Spleen (tissue), 11 donors: Measurements from ENCODE around the gene PPHLN1. TPM values are rescaled to one million over a fixed set of nuclear protein-coding genes. Genes with fewer than 3 reads are reported as not detected.

Experiments used
- DNase-seq: peaks from one replicate; pipeline ENCODE4 v3.0.0-alpha.2; 2020
- H3K27ac ChIP-seq, 8 donors: fragments of 200-600 bp; sonication (generic) in 7 of 8; 1 replicate in 4 of 8; 2 replicates in 4 of 8; pipeline versions ENCODE4 v1.5.0 to v1.8.0; 2016 to 2021; ENCODE audit warnings: inconsistent platforms in 4 of 8, mild to moderate bottlenecking in 4 of 8, moderate library complexity in 1 of 8
- H3K27me3 ChIP-seq, 7 donors: fragments of 200-600 bp; sonication (generic) in 6 of 7; replicated peaks in 1 of 7; 1 replicate in 4 of 7; 2 replicates in 3 of 7; pipeline versions ENCODE4 v1.5.0 to v1.8.0; 2016 to 2021; ENCODE audit warnings: inconsistent platforms in 3 of 7, mild to moderate bottlenecking in 1 of 7
- H3K36me3 ChIP-seq, 6 donors: fragments of 200-600 bp; sonication (generic) in 5 of 6; 1 replicate in 4 of 6; 2 replicates in 2 of 6; pipeline versions ENCODE4 v1.5.0 to v1.8.0; 2016 to 2021; ENCODE audit warnings: inconsistent platforms in 2 of 6
- H3K4me1 ChIP-seq, 6 donors: fragments of 200-600 bp; sonication (generic) in 5 of 6; 1 replicate in 3 of 6; 2 replicates in 3 of 6; pipeline versions ENCODE4 v1.5.0 to v1.8.0; 2016 to 2021; ENCODE audit warnings: inconsistent platforms in 3 of 6
- H3K4me3 ChIP-seq, 8 donors: fragments of 200-600 bp; sonication (generic) in 7 of 8; 1 replicate in 4 of 8; 2 replicates in 4 of 8; pipeline versions ENCODE4 v1.5.0 to v1.8.0; 2016 to 2021; ENCODE audit warnings: inconsistent platforms in 4 of 8, mild to moderate bottlenecking in 4 of 8, moderate library complexity in 2 of 8
- H3K9me3 ChIP-seq, 8 donors: fragments of 200-600 bp; sonication (generic) in 7 of 8; 1 replicate in 4 of 8; 2 replicates in 4 of 8; pipeline versions ENCODE4 v1.5.0 to v1.8.0; 2016 to 2021; ENCODE audit warnings: inconsistent platforms in 4 of 8
- CTCF ChIP-seq, 11 experiments: fragments of 200-600 bp in 7 of 11; fragments of 450-650 bp in 4 of 11; sonication (generic) in 4 of 11; IDR thresholded peaks in 8 of 11; conservative IDR thresholded peaks in 3 of 11; 1 replicate in 7 of 11; 2 replicates in 4 of 11; pipeline versions ENCODE4 v1.4.0 to v1.8.0; 2016 to 2021; ENCODE audit warnings: antibody characterized with exemption in 11 of 11, inconsistent platforms in 4 of 11, mild to moderate bottlenecking in 1 of 11
- POLR2A ChIP-seq, 3 donors: fragments of 450-650 bp; IDR thresholded peaks; one replicate each; pipeline ENCODE4 v1.5.1; 2017; ENCODE audit warnings: antibody characterized with exemption in 3 of 3, mild to moderate bottlenecking in 1 of 3
- POLR2AphosphoS5 ChIP-seq, 3 donors: sonication (generic); formaldehyde crosslinking; IDR thresholded peaks; one replicate each; pipeline ENCODE4 v1.5.1; 2017; ENCODE audit warnings: antibody characterized with exemption in 3 of 3
- WGBS, 5 donors: extraction: QIAGEN DNeasy Blood & Tissue Kit in 3 of 5; methylation state at CpG; one replicate each; pipeline versions ENCODE4 v1.1.5 to v1.1.7; 2013 to 2018; 5-methylcytosine and 5-hydroxymethylcytosine counted together
- intact Hi-C: fragments of 100-400 bp; cut with DNase I; formaldehyde crosslinking; loops from one replicate; pipeline ENCODE4 v1.15.0; 2023; ENCODE audit warnings: low total_unique reads
- polyA plus RNA-seq, 3 donors: library from polyadenylated mRNA; stranded (reverse); fragments of 200-250 nt; gene quantifications; one replicate each; pipeline ENCODE4 v1.2.1, GENCODE V29; 2013
- total RNA-seq, 7 donors: library from RNA; depleted of rRNA in 3 of 7; stranded (reverse); fragments of >200 nt in 3 of 7; fragmentation: NEBNext Ultra II Directional in 4 of 7; extraction: Animal tissue kit (Norgen Biotek cat#: 25700) in 4 of 7; gene quantifications; one replicate each; pipeline versions ENCODE4 v1.1.0 to v1.2.1, GENCODE V29; 2016 to 2021
- donor health status: healthy with polysubstance abuse.
- donor health status: DM: no; HTN: no; CAD: no; lungs with moderate emphysema.
- donor health status: DM: no; HTN: no; CAD: no.
- donor health status: Bipolar disorder and iron deficiency.
- donor health status: healthy.
- donor health status: DM: no; HTN: no; CAD: no.
- donor health status: DM: yes; HTN: yes; CAD: no.

PPHLN1 gene
- total and polyA plus RNA-seq, 10 donors: 39.6 to 103 (median 65.2) TPM

GRCh38 chr12:42336286-42336685 is 10.3 kb downstream of the PPHLN1 start:
- intact Hi-C loops: no loop called here
- DNase-seq: no peak
- 34 to 92% (median 86%) methylated on average over 1 of the region's 1 CpG for WGBS, 5 donors
- Histone ChIP-seq H3K27me3 (no peaks in the 10 kb centered on the region), H3K4me1 (peaks cover 4 to 78% (median 44%) of the 10 kb centered on the region in 6 donors), H3K27ac (no peak overlapping the region), H3K4me3 (no peak overlapping the region), H3K9me3 (no peaks in the 10 kb centered on the region), H3K36me3 (peaks cover 0 to 49% (median 19%) of the 10 kb centered on the region in 6 donors)
- TF ChIP-seq POLR2AphosphoS5 (IDR thresholded peaks at IDR 0.05): no peak
- TF ChIP-seq CTCF (IDR thresholded peaks at IDR 0.05 in 8 of 11, conservative IDR thresholded peaks at IDR 0.05 in 3 of 11): no peak
- no peak for TF ChIP-seq POLR2A (IDR thresholded peaks at IDR 0.05)

- H3K36me3 ChIP-seq: peaks cover 0 to 64% (median 19%) of the 10 kb centered on the region in 6 donors
- H3K27ac ChIP-seq: no peak overlapping the region
- no peak overlapping the region for H3K4me3 ChIP-seq
- 64 to 79% (median 70%) methylated on average over 2 of the region's 2 CpGs for WGBS, 5 donors
- intact Hi-C loops: no loop called here
- no peaks in the 10 kb centered on the region for H3K9me3 ChIP-seq
- H3K4me1 ChIP-seq: peaks cover 0 to 68% (median 32%) of the 10 kb centered on the region in 6 donors
- no peaks in the 10 kb centered on the region for H3K27me3 ChIP-seq
- TF ChIP-seq CTCF (IDR thresholded peaks at IDR 0.05 in 8 of 11, conservative IDR thresholded peaks at IDR 0.05 in 3 of 11) (no peak), POLR2A (IDR thresholded peaks at IDR 0.05) (no peak), POLR2AphosphoS5 (IDR thresholded peaks at IDR 0.05) (no peak)
- DNase-seq: no peak
Observed at GRCh38 chr12:42338280-42338679, 12.3 kb downstream of the PPHLN1 start.

GRCh38 chr12:42342028-42342427 is 16.1 kb downstream of the PPHLN1 start:
- Histone ChIP-seq H3K9me3 (no peaks in the 10 kb centered on the region), H3K36me3 (peaks cover 0 to 59% (median 10%) of the 10 kb centered on the region in 6 donors), H3K4me1 (peaks cover 0 to 59% (median 18%) of the 10 kb centered on the region in 6 donors), H3K27ac (no peak overlapping the region), H3K27me3 (no peaks in the 10 kb centered on the region), H3K4me3 (no peak overlapping the region)
- no peak for DNase-seq
- WGBS, 5 donors: 82 to 86% (median 84%) methylated on average over 2 of the region's 2 CpGs
- TF ChIP-seq CTCF (IDR thresholded peaks at IDR 0.05 in 8 of 11, conservative IDR thresholded peaks at IDR 0.05 in 3 of 11): no peak
- TF ChIP-seq POLR2A (IDR thresholded peaks at IDR 0.05): no peak
- TF ChIP-seq POLR2AphosphoS5 (IDR thresholded peaks at IDR 0.05): no peak
- intact Hi-C loops: no loop called here

GRCh38 chr12:42343721-42344120 is 17.8 kb downstream of the PPHLN1 start:
- H3K36me3 ChIP-seq: peaks cover 0 to 51% (median 0%) of the 10 kb centered on the region in 6 donors
- H3K27me3 ChIP-seq: no peaks in the 10 kb centered on the region
- DNase-seq: no peak
- intact Hi-C loops: no loop called here
- no peak for TF ChIP-seq POLR2AphosphoS5 (IDR thresholded peaks at IDR 0.05)
- TF ChIP-seq POLR2A (IDR thresholded peaks at IDR 0.05): no peak
- TF ChIP-seq CTCF (IDR thresholded peaks at IDR 0.05 in 8 of 11, conservative IDR thresholded peaks at IDR 0.05 in 3 of 11): no peak
- 57 to 85% (median 65%) methylated on average over 3 of the region's 3 CpGs for WGBS, 5 donors
- H3K4me3 ChIP-seq: no peak overlapping the region
- no peak overlapping the region for H3K27ac ChIP-seq
- H3K4me1 ChIP-seq: peaks cover 0 to 55% (median 13%) of the 10 kb centered on the region in 6 donors
- H3K9me3 ChIP-seq: no peaks in the 10 kb centered on the region
